Suprapubic skin (tissue), 4 donors: Measurements from ENCODE around the gene MINDY2.

ENCODE experiments used
- EP300 ChIP-seq: sonication (generic); formaldehyde crosslinking; IDR thresholded peaks from one replicate; pipeline ENCODE4 v1.6.1; 2017; ENCODE audit warnings: antibody characterized with exemption
- POLR2AphosphoS5 ChIP-seq, 3 donors: sonication (generic); formaldehyde crosslinking; IDR thresholded peaks; one replicate each; pipeline ENCODE4 v1.6.1; 2017; ENCODE audit warnings: antibody characterized with exemption in 3 of 3
- TF ChIP-seq, protein P1 (sequence below), 2 donors: fragments of 200-600 bp in 1 of 2; fragments of 450-650 bp in 1 of 2; sonication (generic) in 1 of 2; IDR thresholded peaks; one replicate each; pipeline ENCODE4 v1.5.1; 2016 to 2019; ENCODE audit warnings: antibody characterized with exemption in 2 of 2, mild to moderate bottlenecking in 1 of 2, moderate library complexity in 1 of 2

DNA sequence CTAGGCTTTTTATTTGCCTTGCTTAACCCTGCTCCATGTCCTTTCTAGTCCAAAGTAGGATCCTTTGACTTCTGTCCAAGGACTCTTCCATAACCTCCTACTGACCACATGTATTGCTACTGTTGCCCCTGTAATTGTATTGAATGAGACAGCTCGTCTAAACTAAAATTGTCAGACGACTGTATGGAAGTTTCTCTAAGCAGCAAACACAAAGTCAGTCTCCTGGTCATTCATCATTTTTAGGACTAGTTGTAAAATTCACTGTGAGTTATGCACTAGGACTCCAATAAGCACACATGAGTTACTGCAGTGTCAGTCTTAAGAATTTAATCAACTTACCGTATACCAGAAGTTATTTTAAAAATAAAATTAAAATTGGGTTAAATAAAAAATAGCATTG, 129.5 kb downstream of the MINDY2 start:
- TF ChIP-seq, protein P1, sequence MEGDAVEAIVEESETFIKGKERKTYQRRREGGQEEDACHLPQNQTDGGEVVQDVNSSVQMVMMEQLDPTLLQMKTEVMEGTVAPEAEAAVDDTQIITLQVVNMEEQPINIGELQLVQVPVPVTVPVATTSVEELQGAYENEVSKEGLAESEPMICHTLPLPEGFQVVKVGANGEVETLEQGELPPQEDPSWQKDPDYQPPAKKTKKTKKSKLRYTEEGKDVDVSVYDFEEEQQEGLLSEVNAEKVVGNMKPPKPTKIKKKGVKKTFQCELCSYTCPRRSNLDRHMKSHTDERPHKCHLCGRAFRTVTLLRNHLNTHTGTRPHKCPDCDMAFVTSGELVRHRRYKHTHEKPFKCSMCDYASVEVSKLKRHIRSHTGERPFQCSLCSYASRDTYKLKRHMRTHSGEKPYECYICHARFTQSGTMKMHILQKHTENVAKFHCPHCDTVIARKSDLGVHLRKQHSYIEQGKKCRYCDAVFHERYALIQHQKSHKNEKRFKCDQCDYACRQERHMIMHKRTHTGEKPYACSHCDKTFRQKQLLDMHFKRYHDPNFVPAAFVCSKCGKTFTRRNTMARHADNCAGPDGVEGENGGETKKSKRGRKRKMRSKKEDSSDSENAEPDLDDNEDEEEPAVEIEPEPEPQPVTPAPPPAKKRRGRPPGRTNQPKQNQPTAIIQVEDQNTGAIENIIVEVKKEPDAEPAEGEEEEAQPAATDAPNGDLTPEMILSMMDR (IDR thresholded peaks at IDR 0.05) = no peak
- TF ChIP-seq POLR2AphosphoS5 (IDR thresholded peaks at IDR 0.05) (no peak), EP300 (no peak)
